K562 (cell line): Measurements from ENCODE around the gene TRIM33. TPM values are rescaled to one million over a fixed set of nuclear protein-coding genes. Genes with fewer than 3 reads are reported as not detected.

ENCODE experiments used
- ARID1B ChIP-seq: fragments of 450-650 bp; IDR thresholded peaks from 2 replicates; pipeline ENCODE4 v1.6.1; 2016; ENCODE audit warnings: antibody characterized with exemption, mild to moderate bottlenecking, inconsistent platforms
- ELF2 ChIP-seq: fragments of 250-450 bp; sonication (Bioruptor Pico); IDR thresholded peaks from 2 replicates; pipeline ENCODE4 v1.5.0; 2021; ENCODE audit warnings: mild to moderate bottlenecking
- HSF4 ChIP-seq: fragments of 250-450 bp; sonication (Bioruptor Pico); IDR thresholded peaks from 2 replicates; pipeline ENCODE4 v2.1.2; 2022; ENCODE audit warnings: mild to moderate bottlenecking, moderate library complexity, borderline replicate concordance
- NFATC3 ChIP-seq: fragments of 450-650 bp; IDR thresholded peaks from 2 replicates; pipeline ENCODE4 v1.6.1; 2017; ENCODE audit warnings: mild to moderate bottlenecking
- NR4A1 ChIP-seq, 2 experiments: fragments of 250-450 bp in 1 of 2; fragments of 450-650 bp in 1 of 2; sonication (Bioruptor Pico) in 1 of 2; IDR thresholded peaks; 2 replicates each; pipeline versions ENCODE4 v1.4.0 to v1.6.1; 2016 to 2020; ENCODE audit warnings: mild to moderate bottlenecking in 2 of 2, missing compliant biosample characterization in 1 of 2, missing genetic modification characterization in 1 of 2, moderate library complexity in 1 of 2
- RBM17 ChIP-seq: fragments of 200-400 bp; formaldehyde crosslinking; IDR thresholded peaks from 2 replicates; pipeline ENCODE4 v1.6.1; 2017; ENCODE audit warnings: low read depth, mild to moderate bottlenecking, low read length, borderline replicate concordance
- RREB1 ChIP-seq: fragments of 250-450 bp; sonication (Bioruptor Pico); IDR thresholded peaks from 2 replicates; pipeline ENCODE4 v1.4.0; 2020
- ZNF586 ChIP-seq: fragments of 450-650 bp; formaldehyde crosslinking; conservative IDR thresholded peaks from 2 replicates; pipeline ENCODE4 v1.4.0; 2020; ENCODE audit warnings: mild to moderate bottlenecking, moderate library complexity
- polyA plus RNA-seq, 8 experiments: library from polyadenylated mRNA; depleted of rRNA in 4 of 8; stranded (reverse) in 5 of 8; unstranded in 3 of 8; fragments of >200 nt; fragmentation: Nextera tagmentation in 2 of 8; fragmentation: Illumina TruSeq in 1 of 8; extraction: Ambion mirVana in 2 of 8; extraction: Trizol in 1 of 8; gene quantifications; 2 replicates each; pipeline versions ENCODE4 v1.2.1 to v1.2.3, GENCODE V29; 2011 to 2014; ENCODE audit warnings: inconsistent platforms in 1 of 8, missing spikeins in 1 of 8
- total RNA-seq, 7 experiments: library from RNA; depleted of rRNA in 6 of 7; stranded (reverse); fragments of >200 nt in 6 of 7; fragmentation: Illumina TruSeq in 2 of 7; extraction: Trizol in 2 of 7; gene quantifications; 2 replicates each; pipeline versions ENCODE4 v1.2.1 to v1.2.3, GENCODE V29; 2011 to 2021; ENCODE audit warnings: low replicate concordance in 1 of 7

Gene TRIM33
- total and polyA plus RNA-seq, 9 of the 15 experiments (the other 6 are each of a cell fraction or from before 2014, with no cell fraction given), result 9.3 to 58.4 (median 40.2) TPM

- TF ChIP-seq RREB1 (CRISPR knock-in tag) (no peak), HSF4 (CRISPR knock-in tag) (no peak), ELF2 (CRISPR knock-in tag) (no peak), NR4A1 (CRISPR knock-in tag; IDR thresholded peaks at IDR 0.05) (no peak), NR4A1 (tag; IDR thresholded peaks at IDR 0.05) (no peak), ARID1B (no peak), RBM17 (no peak), ZNF586 (no peak), NFATC3 (no peak)
These were observed 71.6 kb downstream of the TRIM33 start (continued) for GRCh38 chr1:114439369-114439768.
